ENCODE results near the gene ST8SIA5. TPM values are rescaled to one million over a fixed set of nuclear protein-coding genes. Genes with fewer than 3 reads are reported as not detected.

ST8SIA5 gene
- total and polyA plus RNA-seq, 2 donors (not counting 3 experiments of a cell fraction or from before 2014, with no cell fraction given) = 0.25 to 0.62 TPM

- TF ChIP-seq CTCF (IDR thresholded peaks at IDR 0.05; ENCODE audit: extremely low read depth in 1 of 2, insufficient read depth in 1 of 2, low read depth in 1 of 2, low read length in 2 of 2) (peak in 1 of 2 donors; percentile 11), MYC (IDR thresholded peaks at IDR 0.05; ENCODE audit: low read depth, low read length) (no peak)
- ChIA-PET CTCF (no interaction called here), POLR2A (no interaction called here)
- H3K9me1 ChIP-seq (replicated peaks; ENCODE audit: control insufficient read depth, extremely low read depth, insufficient read depth, low read length) = no peaks in the 10 kb centered on the region
- no peak overlapping the region for H2AFZ ChIP-seq (ENCODE audit: low read depth, low read length)
- H3K4me3 ChIP-seq (replicated peaks in 1 of 3; ENCODE audit: insufficient read depth in 1 of 3, low read depth in 1 of 3, low read length in 3 of 3) = no peak overlapping the region
- intact Hi-C loops (cut with micrococcal nuclease) = loop anchor here (2.0 kb wide), 1 partner anchor 41 kb away; no protein-coding TSS in a partner anchor
- no peaks in the 10 kb centered on the region for H3K9me3 ChIP-seq (replicated peaks; ENCODE audit: control insufficient read depth, insufficient read depth, low read length)
- dilution Hi-C loops (cut with MboI; ENCODE audit: extremely low pct_ligation_motif_present, low sequenced_read_pairs) = no loop called here
- H3K27ac ChIP-seq (ENCODE audit: insufficient read depth, low read depth, low read length) = no peak overlapping the region
- FAIRE-seq = no peak
- no peaks in the 10 kb centered on the region for H3K27me3 ChIP-seq (ENCODE audit: control insufficient read depth in 2 of 2, insufficient read depth in 2 of 2, low read length in 2 of 2)
- peaks cover 8% of the 10 kb centered on the region for H3K4me1 ChIP-seq (ENCODE audit: control insufficient read depth, extremely low read depth, insufficient read depth, low read length)
- no peaks in the 10 kb centered on the region for H3K36me3 ChIP-seq (ENCODE audit: control insufficient read depth in 2 of 2, extremely low read depth in 1 of 2, insufficient read depth in 2 of 2, low read length in 2 of 2)
- H3K4me2 ChIP-seq (ENCODE audit: insufficient read depth, low read length) = no peak overlapping the region
- DNase-seq (ENCODE audit: low read depth, low spot score) = no peak
- H3K9ac ChIP-seq (replicated peaks; ENCODE audit: extremely low read depth, insufficient read depth, low read length) = no peak overlapping the region
- H3K79me2 ChIP-seq (ENCODE audit: control insufficient read depth, insufficient read depth, low read length) = no peaks in the 10 kb centered on the region
- BruUV-seq (replicated peaks) = no TSS peak
- H4K20me1 ChIP-seq (replicated peaks; ENCODE audit: control insufficient read depth, extremely low read depth, insufficient read depth, low read length) = no peaks in the 10 kb centered on the region
Measured at GRCh38 chr18:46677611-46678010, 79.2 kb downstream of the ST8SIA5 start.

DNA sequence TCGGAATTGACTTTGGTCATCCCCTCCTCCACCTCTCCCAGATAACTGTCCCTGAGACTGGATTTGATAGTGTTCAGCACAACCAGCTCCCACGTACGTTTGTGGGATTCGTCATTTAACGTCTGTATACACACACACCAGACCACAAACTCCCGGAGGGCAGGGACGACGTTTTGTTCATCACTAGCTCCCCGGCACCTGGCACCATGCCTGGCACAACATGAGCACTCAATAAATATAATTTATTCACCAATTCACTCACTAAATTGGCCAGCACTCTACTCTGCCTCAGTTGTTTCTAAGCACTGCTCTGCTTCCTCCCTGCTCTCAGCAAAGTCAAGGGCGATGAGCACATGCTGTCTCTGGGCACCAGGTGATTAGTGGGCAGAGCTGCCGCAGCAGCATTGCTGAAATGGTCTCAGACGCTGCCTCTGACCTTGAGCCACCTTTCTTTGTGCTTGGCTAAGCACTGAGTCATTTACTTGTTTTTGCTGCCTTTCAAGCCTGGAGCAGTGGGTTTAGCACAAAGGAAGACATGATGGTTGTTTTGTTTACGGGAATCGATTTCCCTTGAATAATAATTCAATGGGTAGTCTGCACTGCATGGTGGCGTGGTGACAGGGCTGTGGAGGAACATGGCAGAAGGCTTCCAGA, 80.5 kb downstream of the ST8SIA5 start:
- peaks cover 8% of the 10 kb centered on the region for H3K4me1 ChIP-seq (ENCODE audit: control insufficient read depth, extremely low read depth, insufficient read depth, low read length)
- H4K20me1 ChIP-seq (replicated peaks; ENCODE audit: control insufficient read depth, extremely low read depth, insufficient read depth, low read length) = no peaks in the 10 kb centered on the region
- TF ChIP-seq POLR2AphosphoS5 (IDR thresholded peaks at IDR 0.05; ENCODE audit: insufficient read depth, low read depth, low read length) (no peak), CTCF (IDR thresholded peaks at IDR 0.05; ENCODE audit: extremely low read depth in 1 of 2, insufficient read depth in 1 of 2, low read depth in 1 of 2, low read length in 2 of 2) (no peak), JUN (IDR thresholded peaks at IDR 0.05; ENCODE audit: borderline replicate concordance, insufficient read depth, insufficient read length, low read depth) (peak; percentile 35), POLR2A (IDR thresholded peaks at IDR 0.05; ENCODE audit: low read depth, low read length) (no peak), MYC (IDR thresholded peaks at IDR 0.05; ENCODE audit: low read depth, low read length) (no peak)
- dilution Hi-C loops (cut with MboI; ENCODE audit: extremely low pct_ligation_motif_present, low sequenced_read_pairs) = no loop called here
- no peak overlapping the region for H3K4me3 ChIP-seq (replicated peaks in 1 of 3; ENCODE audit: insufficient read depth in 1 of 3, low read depth in 1 of 3, low read length in 3 of 3)
- H3K9me3 ChIP-seq (replicated peaks; ENCODE audit: control insufficient read depth, insufficient read depth, low read length) = no peaks in the 10 kb centered on the region
- no peak overlapping the region for H2AFZ ChIP-seq (ENCODE audit: low read depth, low read length)
- ChIA-PET CTCF (no interaction called here), POLR2A (no interaction called here)
- BruUV-seq (replicated peaks) = no TSS peak
- H3K4me2 ChIP-seq (ENCODE audit: insufficient read depth, low read length) = no peak overlapping the region
- H3K27ac ChIP-seq (ENCODE audit: insufficient read depth, low read depth, low read length) = no peak overlapping the region
- H3K79me2 ChIP-seq (ENCODE audit: control insufficient read depth, insufficient read depth, low read length) = no peaks in the 10 kb centered on the region
- H3K9ac ChIP-seq (replicated peaks; ENCODE audit: extremely low read depth, insufficient read depth, low read length) = no peak overlapping the region
- H3K36me3 ChIP-seq (ENCODE audit: control insufficient read depth in 2 of 2, extremely low read depth in 1 of 2, insufficient read depth in 2 of 2, low read length in 2 of 2) = no peaks in the 10 kb centered on the region
- peak; percentile 73 for DNase-seq (ENCODE audit: low read depth, low spot score)
- H3K9me1 ChIP-seq (replicated peaks; ENCODE audit: control insufficient read depth, extremely low read depth, insufficient read depth, low read length) = no peaks in the 10 kb centered on the region
- intact Hi-C loops (cut with micrococcal nuclease) = loop anchor here (2.0 kb wide), 1 partner anchor 42 kb away; no protein-coding TSS in a partner anchor
- peak; percentile 91 for FAIRE-seq
- H3K27me3 ChIP-seq (ENCODE audit: control insufficient read depth in 2 of 2, insufficient read depth in 2 of 2, low read length in 2 of 2) = no peaks in the 10 kb centered on the region

All from endothelial cell of umbilical vein (primary cell).